Pulmonary artery endothelial cell (primary cell): Measurements from ENCODE around the gene PRMT1. TPM values are rescaled to one million over a fixed set of nuclear protein-coding genes. Genes with fewer than 3 reads are reported as not detected.
A peak's percentile ranks its signal among the peaks of the same experiment; 100 is the strongest.

Experiments
- DNase-seq: peaks from one replicate; pipeline ENCODE4 v3.0.0-alpha.2; 2011; ENCODE audit warnings: low read depth, low spot score
- total RNA-seq: library from RNA; depleted of rRNA; stranded (reverse); fragments of >200 nt; gene quantifications from 2 replicates; pipeline ENCODE4 v1.2.3, GENCODE V29; 2014

PRMT1 gene
- total RNA-seq, 1 donor from 2014 or later, result 582 TPM

GRCh38 chr19:49667473-49667872, 9.6 kb upstream of the PRMT1 start:
- no peak for DNase-seq

DNA sequence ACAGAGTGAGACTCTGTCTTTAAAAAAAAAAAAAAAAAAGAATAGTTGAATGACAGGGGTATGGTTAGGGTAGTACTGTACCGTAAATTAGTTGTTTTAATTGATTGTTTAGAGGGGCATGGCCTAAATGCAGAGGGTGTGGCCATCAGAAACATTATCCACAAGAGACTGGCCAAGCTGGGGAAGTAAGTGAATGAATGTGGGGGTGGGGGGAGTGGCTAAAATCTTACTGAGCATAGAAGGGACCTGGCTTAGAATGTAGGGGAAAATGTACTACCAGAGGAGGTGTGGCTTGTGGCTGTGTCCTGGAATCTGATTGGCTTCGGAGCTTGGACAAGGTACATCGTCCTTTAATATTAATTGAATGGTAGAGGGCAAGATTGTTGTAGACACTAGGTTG, 7.6 kb upstream of the PRMT1 start:
- DNase-seq, result no peak

DNA sequence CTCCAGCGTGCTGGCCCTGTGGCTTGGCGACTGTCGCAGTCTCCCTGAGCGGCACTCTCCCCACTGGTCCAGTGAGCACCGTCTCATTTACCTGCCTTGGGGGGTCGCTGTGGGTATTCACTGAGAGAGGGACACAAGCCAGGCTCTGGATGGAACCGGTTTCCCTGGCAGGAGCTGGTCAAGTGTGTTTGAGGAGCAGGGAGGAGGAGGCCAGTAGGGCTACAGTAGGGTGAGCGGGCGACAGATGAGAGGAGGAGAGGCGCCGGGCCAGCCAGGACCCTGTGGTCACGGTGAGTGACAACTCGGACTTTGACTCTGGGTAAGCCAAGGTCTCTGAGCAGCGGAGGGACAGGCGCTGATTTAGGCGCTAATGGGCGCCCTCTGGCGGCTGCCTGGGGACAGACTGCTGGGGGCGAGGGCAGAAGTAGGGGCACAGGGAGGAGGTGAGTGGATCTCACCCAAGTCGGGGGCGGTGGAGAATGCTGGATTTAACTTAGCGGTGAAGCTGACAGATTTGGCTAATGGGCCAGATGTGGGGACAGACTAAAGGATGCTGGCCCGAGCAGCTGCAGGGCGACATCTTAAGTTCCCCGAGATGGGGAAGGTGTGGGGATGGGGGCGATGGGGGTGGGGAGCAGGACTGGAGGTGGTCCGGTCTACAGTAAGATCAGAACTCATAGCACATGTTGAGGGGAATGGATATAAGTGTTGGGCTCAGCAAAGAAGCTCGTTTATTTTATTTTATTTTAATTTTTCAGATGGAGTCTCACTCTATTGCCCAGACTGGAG, 4.7 kb upstream of the PRMT1 start:
- DNase-seq, result no peak

- peak; percentile 83 for DNase-seq
These were observed 811 bp upstream of the PRMT1 start for GRCh38 chr19:49676136-49676783.

- DNase-seq, result peak; percentile 100
These were observed 264 bp upstream of the PRMT1 start for GRCh38 chr19:49676784-49677230.

GRCh38 chr19:49677901-49678674, 1.0 kb downstream of the PRMT1 start:
- DNase-seq, result no peak

DNA sequence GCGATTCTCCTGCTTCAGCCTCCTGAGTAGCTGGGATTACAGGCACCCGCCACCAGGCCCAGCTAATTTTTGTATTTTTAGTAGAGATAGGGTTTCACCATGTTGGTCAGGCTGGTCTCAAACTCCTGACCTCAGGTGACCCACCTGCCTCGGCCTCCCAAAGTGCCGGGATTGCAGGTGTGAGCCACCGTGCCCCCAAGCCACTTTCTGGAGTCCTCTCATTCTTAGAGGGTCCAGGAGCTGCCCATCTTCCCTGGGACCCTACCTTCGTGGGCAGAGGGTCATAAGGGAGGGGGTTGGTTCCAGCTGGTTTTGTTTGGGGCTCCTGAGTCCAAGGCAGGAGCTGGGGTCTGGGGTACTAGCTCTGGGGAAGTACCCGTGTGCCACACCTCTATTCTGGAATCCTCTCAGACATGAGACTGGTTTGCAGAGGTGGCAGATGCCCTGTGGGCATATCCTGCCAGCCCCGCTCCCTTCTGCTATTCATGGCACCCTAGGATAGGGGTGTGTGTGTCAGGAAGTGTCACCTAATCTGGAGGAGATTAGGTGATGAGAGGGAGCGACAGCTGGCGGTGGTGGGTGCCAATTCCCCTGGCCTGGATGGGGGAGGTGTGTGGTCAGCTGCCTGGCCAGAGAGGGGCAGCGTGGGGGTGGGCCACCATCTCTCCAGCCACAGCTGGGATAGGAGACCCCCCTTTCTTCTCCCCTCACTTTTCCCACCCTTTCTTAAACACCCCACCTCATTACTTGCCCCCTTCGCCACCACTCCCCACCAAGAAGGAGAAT, 2.1 kb downstream of the PRMT1 start:
- DNase-seq, result no peak

DNA sequence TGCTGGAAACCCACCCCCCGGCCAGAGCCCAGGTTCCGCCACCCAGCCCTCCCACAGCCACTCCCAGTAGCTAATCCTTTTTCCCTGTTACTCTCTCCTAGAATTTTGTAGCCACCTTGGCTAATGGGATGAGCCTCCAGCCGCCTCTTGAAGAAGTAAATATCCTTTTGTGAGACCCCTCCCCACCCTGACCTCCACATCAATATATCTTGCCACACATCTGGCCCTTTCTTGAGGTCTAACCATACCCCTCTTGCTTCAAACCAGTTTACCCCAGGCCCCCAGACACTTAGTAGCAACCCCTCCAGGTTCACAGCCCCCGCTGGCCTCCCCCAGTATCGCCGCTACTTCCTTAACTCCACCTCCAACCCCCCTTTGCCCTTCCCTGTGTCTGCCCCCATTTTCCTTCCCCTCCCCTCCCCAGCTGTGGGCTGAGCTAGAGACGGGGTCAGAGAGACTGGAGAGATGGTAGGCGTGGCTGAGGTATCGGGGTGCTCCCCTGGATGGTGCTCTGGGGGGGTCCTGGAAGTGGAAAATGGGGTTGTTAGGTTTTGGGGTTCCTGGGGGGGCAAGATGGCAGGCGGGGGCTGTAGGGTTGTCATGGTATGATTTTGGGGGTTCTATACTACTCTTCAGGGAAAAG, 2.8 kb downstream of the PRMT1 start:
- no peak for DNase-seq

DNA sequence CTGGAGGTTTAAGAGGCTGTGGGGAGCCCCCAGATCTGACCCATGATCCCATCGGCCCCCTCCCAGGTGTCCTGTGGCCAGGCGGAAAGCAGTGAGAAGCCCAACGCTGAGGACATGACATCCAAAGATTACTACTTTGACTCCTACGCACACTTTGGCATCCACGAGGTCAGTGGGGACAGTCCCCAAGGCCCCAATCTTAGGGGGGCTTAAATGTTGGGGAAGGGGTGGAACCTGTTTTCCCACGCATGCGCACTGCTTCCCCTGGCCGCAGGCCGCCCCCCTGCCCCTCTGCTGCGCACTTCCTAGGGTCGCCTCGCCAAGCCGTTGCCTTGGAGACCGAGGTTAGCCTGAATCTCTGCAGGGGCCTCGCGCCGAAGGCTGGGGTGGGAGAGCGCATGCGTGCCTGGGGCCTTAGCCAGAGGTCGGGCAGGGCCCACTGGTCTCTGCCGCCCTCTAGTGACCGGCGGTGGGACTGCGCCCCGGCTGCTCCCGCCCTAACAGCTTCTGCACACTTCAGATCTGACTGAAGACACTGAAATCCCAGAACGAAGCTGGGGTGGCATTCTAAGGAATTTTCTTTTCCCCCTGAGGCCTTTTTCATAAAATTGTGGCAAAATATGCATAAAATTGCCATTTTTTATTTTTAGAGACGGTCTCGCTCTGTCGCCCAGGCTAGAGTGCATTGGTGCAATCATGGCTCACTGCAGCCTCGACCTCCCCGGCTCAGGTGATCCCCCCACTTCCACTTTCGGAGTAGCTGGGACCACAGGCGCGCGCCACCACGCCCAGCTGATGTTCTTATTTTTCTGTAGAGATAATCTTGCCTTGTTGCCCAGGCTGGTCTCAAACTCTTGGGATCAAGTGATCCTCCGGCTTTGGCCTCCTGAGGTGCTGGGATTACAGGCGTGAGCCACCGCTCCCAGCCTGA, 3.6 kb downstream of the PRMT1 start:
- no peak for DNase-seq

DNA sequence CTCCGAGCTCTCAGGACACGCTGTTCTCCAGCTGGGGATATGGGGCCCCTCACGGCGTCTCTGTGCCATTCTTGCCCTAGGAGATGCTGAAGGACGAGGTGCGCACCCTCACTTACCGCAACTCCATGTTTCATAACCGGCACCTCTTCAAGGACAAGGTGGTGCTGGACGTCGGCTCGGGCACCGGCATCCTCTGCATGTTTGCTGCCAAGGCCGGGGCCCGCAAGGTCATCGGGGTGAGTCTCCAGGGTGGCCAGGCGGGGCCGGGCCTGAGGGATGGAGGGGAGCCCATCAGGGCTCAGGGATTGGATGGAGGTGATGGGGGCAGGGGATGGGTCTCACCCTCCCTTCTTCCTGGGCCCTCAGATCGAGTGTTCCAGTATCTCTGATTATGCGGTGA, 4.8 kb downstream of the PRMT1 start:
- no peak for DNase-seq

DNA sequence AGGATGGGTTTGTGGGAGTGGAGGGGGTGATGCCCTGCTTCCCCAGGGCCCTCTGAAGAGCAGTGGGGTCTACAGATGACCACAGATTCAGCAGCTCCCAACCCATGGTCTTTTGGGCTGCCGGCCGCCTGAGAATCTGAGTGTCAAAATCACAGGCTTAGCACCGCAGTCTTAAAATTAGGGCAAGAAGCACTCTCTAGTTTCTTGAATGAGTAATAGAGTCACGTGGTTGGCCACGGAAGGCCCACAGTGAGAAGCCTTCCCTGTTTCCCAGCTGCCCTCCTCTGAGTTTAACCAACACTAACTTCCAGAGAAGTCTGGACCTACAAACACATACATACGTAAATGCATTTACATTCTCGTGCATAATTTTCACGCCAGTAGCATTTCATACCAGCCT, 5.2 kb downstream of the PRMT1 start:
- DNase-seq, result no peak

DNA sequence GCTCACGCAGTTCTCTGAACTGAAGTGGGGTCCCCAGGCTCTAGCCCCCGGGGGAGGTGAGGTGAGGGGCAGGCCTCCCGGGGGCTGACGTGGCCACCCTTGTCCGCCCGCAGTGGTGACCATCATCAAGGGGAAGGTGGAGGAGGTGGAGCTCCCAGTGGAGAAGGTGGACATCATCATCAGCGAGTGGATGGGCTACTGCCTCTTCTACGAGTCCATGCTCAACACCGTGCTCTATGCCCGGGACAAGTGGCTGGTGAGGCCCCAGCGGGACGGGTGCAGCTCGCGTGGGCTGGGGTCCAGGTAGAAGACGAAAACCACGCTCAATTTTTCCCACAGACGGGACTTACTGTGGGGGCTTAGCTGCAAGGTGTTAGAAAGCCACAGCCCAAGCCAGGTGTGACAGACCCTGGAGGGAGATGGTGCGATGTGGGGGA, 6.8 kb downstream of the PRMT1 start:
- no peak for DNase-seq

DNA sequence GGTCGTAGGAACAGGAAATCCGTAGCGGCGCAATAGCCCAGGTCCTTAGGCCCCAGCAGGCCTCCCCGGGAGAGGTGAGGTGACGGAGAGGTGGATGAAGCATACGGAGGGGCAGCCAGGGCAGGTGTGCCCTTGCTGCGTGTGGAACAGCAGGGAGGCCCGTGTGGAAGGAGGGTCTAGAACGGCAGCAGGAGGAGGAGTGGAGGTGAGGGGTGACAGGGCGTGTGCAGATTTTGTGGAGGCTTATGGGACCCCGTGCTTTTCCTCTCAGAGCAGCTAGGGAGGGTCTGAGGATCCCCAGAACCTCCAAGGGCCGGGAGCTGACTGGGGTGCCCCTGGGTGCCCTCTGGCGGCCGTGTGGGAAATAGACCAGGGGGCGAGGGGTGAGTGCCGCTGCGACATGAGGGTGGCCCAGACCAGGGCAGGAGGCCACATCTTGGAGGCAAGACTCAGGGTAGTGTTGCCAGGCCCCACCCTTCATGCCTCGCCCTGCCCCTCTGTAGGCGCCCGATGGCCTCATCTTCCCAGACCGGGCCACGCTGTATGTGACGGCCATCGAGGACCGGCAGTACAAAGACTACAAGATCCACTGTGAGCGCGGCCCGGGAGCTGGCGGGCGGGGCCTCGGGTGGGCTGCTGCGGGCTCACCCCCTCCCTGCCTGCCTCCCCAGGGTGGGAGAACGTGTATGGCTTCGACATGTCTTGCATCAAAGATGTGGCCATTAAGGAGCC, 7.3 kb downstream of the PRMT1 start:
- no peak for DNase-seq

GRCh38 chr19:49684983-49685553, 8.0 kb downstream of the PRMT1 start:
- DNase-seq, result no peak

DNA sequence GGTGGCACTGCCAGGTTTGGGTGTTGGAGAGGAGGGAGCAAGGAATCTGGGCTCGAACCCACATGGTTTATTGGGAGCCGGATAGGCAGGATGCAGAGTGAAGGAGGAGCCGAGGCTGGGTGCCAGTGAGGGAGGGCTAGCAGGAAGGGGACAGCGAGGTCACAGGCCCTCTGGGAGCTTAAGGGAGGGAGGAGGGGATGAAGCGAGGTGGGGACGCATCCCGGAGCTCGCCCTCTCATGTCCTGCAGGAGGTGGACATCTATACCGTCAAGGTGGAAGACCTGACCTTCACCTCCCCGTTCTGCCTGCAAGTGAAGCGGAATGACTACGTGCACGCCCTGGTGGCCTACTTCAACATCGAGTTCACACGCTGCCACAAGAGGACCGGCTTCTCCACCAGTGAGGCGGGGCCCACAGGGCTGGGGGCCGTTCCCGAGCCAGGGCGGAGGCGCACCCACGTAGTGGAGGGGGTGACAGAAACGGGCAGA, 8.8 kb downstream of the PRMT1 start:
- no peak for DNase-seq

- DNase-seq, result no peak
These were observed 9.5 kb downstream of the PRMT1 start for GRCh38 chr19:49686503-49687088.

GRCh38 chr19:49687150-49687549, 10.1 kb downstream of the PRMT1 start:
- no peak for DNase-seq
